ENCODE results near the gene ALDH1A3. TPM values are rescaled to one million over a fixed set of nuclear protein-coding genes. Genes with fewer than 3 reads are reported as not detected.

ALDH1A3 gene
- total RNA-seq, 1 donor from 2014 or later, result not detected

DNA sequence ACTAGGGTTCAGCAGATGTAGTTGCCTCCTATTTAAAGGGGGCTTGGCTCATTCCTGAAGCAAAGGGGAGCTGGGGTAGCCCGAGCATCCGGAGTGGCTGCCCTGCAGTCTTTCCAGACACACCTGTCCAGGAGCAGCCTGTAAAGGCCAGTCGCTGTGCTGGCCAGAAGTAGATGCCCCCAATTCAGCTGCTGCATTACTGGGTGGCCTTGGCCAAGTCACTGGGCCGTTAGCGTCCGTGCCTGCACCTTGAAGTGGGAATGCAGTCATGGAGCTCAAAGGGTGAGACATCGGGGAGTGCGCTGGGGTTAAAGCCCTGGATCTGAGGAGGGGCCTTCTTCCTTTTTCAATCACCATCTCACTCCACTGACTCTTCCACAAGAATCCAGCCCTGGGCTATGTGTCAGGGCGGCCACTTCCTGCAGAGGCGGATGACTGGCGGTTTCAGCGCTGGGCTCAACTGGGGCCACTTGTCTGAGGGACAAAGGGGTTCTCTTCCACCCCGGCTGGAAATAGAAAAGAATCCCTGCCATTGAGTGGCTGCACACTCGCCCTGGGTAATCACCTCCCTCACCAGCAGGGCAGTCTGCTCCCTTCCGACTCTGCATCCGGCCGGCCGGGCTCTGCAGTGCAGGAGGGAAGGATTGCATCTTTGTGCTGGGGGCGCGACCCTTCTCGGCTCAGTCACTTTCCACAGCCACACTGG, 11.8 kb downstream of the ALDH1A3 start:
- intact Hi-C loops (cut with micrococcal nuclease), result no loop called here
- ATAC-seq (ENCODE audit: low read depth) (no peak), DNase-seq (no peak)
- H3K4me1 Mint-ChIP-seq, result no peaks in the 10 kb centered on the region
- H3K36me3 Mint-ChIP-seq (ENCODE audit: low read depth), result no peaks in the 10 kb centered on the region
- no peak overlapping the region for H3K27ac Mint-ChIP-seq
- POLR2A ChIA-PET, result no interaction called here
- H3K4me3 Mint-ChIP-seq, result no peak overlapping the region
- TF ChIP-seq, protein P1, sequence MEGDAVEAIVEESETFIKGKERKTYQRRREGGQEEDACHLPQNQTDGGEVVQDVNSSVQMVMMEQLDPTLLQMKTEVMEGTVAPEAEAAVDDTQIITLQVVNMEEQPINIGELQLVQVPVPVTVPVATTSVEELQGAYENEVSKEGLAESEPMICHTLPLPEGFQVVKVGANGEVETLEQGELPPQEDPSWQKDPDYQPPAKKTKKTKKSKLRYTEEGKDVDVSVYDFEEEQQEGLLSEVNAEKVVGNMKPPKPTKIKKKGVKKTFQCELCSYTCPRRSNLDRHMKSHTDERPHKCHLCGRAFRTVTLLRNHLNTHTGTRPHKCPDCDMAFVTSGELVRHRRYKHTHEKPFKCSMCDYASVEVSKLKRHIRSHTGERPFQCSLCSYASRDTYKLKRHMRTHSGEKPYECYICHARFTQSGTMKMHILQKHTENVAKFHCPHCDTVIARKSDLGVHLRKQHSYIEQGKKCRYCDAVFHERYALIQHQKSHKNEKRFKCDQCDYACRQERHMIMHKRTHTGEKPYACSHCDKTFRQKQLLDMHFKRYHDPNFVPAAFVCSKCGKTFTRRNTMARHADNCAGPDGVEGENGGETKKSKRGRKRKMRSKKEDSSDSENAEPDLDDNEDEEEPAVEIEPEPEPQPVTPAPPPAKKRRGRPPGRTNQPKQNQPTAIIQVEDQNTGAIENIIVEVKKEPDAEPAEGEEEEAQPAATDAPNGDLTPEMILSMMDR (IDR thresholded peaks at IDR 0.05), result no peak
- H3K27me3 Mint-ChIP-seq, result peaks cover 57% of the 10 kb centered on the region
- CTCF ChIA-PET, result no interaction called here
- no peaks in the 10 kb centered on the region for H3K9me3 Mint-ChIP-seq

DNA sequence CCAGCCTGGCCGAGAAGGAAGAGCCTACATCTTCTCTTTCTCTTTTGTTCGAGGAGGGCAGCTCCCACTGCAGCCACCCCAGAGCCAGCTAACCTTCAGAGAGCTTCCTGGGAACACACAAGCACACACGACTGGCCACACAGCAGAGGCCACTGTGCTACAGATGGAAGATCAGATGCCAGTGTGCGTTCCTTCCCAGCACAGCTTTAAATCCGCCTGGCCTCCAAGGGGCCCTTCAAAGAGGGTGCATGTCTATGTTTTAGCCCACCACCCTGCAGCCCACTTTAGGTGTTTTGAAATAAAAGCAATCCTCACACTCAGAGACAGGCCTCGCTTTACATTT, 12.4 kb downstream of the ALDH1A3 start:
- no peak for DNase-seq
- POLR2A ChIA-PET, result no interaction called here
- no peak for ATAC-seq (ENCODE audit: low read depth)
- no peaks in the 10 kb centered on the region for H3K36me3 Mint-ChIP-seq (ENCODE audit: low read depth)
- CTCF ChIA-PET, result no interaction called here
- intact Hi-C loops (cut with micrococcal nuclease), result no loop called here
- H3K9me3 Mint-ChIP-seq, result no peaks in the 10 kb centered on the region
- no peak overlapping the region for H3K27ac Mint-ChIP-seq
- H3K4me1 Mint-ChIP-seq, result no peaks in the 10 kb centered on the region
- TF ChIP-seq, protein P1 (IDR thresholded peaks at IDR 0.05), result no peak
- H3K4me3 Mint-ChIP-seq, result no peak overlapping the region
- H3K27me3 Mint-ChIP-seq, result peaks cover 56% of the 10 kb centered on the region

DNA sequence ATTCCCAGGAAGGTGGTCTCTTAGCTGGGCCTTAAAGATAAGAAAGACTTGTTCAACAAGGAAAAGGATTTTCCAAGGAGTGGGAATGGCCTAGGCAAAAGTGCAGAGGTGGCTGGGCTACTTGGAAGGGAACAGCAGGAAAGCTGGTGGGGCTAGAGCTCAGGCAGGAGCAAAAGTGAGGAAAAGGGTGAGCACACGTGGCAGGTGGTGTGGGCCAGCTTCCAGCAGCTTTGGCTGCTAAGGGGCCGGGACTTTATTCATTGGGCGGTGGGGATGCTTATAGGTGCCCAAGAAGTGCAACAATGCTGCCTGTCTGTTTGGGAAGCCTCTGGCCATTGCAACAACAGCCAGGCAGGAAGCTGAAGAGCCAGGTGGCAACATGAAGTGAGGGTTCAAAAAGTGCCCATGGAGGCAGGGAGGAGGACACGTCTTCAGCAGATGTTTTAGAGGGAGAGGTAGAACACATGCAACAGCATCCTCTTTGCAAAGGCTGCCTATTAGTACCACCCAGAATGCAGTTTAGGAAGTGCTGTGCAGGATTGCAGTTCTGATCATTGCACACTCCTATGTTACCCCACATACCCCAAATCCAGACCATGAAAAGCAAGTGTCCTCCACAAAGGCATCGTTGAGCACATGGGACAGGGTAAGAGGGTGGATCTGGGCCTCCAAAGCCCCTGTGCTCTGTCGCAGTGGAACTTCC, 13.8 kb downstream of the ALDH1A3 start:
- no peaks in the 10 kb centered on the region for H3K4me1 Mint-ChIP-seq
- CTCF ChIA-PET, result no interaction called here
- DNase-seq (no peak), ATAC-seq (ENCODE audit: low read depth) (no peak)
- H3K4me3 Mint-ChIP-seq, result no peak overlapping the region
- peaks cover 61% of the 10 kb centered on the region for H3K27me3 Mint-ChIP-seq
- no peaks in the 10 kb centered on the region for H3K9me3 Mint-ChIP-seq
- TF ChIP-seq, protein P1 (IDR thresholded peaks at IDR 0.05), result no peak
- intact Hi-C loops (cut with micrococcal nuclease), result no loop called here
- POLR2A ChIA-PET, result no interaction called here
- no peak overlapping the region for H3K27ac Mint-ChIP-seq
- no peaks in the 10 kb centered on the region for H3K36me3 Mint-ChIP-seq (ENCODE audit: low read depth)

DNA sequence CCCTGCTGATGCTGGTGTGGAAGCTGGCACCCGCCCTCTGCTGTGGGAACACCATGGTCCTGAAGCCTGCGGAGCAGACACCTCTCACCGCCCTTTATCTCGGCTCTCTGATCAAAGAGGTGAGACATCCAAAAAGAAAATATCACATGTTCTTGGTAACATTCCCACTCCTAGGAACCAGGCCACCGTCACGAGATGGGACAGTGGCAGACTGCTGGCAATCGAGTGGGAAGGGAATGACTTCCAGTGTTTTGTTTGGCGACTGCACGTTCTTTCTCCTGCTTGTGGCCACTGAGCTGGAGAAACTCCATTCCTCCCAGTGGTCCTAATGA, 14.3 kb downstream of the ALDH1A3 start:
- TF ChIP-seq, protein P1 (IDR thresholded peaks at IDR 0.05), result no peak
- Mint-ChIP-seq H3K4me3 (no peak overlapping the region), H3K27ac (no peak overlapping the region), H3K9me3 (no peaks in the 10 kb centered on the region), H3K4me1 (no peaks in the 10 kb centered on the region), H3K27me3 (peaks cover 60% of the 10 kb centered on the region), H3K36me3 (ENCODE audit: low read depth) (no peaks in the 10 kb centered on the region)
- CTCF ChIA-PET, result no interaction called here
- no peak for DNase-seq
- POLR2A ChIA-PET, result no interaction called here
- intact Hi-C loops (cut with micrococcal nuclease), result no loop called here
- ATAC-seq (ENCODE audit: low read depth), result no peak

DNA sequence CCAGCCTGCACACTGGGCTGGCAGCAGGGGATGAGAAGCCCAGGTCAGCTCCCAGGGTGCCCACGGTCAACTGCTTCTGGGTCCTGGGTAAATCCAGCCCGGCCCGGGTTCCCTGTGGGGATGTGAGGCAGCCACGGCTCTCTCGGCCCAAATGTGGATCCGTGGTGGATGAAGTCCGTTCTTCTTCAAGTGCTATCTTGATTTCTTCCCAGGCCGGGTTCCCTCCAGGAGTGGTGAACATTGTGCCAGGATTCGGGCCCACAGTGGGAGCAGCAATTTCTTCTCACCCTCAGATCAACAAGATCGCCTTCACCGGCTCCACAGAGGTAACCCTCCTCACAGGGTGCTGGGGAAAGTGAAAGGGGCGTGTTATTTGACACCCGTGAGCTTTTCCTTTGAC, 16.1 kb downstream of the ALDH1A3 start:
- intact Hi-C loops (cut with micrococcal nuclease), result no loop called here
- no peak for DNase-seq
- TF ChIP-seq, protein P1 (IDR thresholded peaks at IDR 0.05), result no peak
- POLR2A ChIA-PET, result no interaction called here
- Mint-ChIP-seq H3K4me3 (no peak overlapping the region), H3K27ac (no peak overlapping the region), H3K36me3 (ENCODE audit: low read depth) (no peaks in the 10 kb centered on the region), H3K9me3 (no peaks in the 10 kb centered on the region), H3K27me3 (peaks cover 49% of the 10 kb centered on the region), H3K4me1 (no peaks in the 10 kb centered on the region)
- CTCF ChIA-PET, result no interaction called here
- ATAC-seq (ENCODE audit: low read depth), result no peak
